Measurements from ENCODE around the gene MYH6.

GRCh38 chr14:23450379-23450778, 42.3 kb upstream of the MYH6 start:
- TF ChIP-seq CTCF (conservative IDR thresholded peaks at IDR 0.05 in 1 of 2, IDR thresholded peaks at IDR 0.05 in 1 of 2; ENCODE audit: extremely low read depth in 1 of 2, insufficient read depth in 1 of 2, low read depth in 1 of 2, low read length in 2 of 2) (no peak), EZH2 (IDR thresholded peaks at IDR 0.05; ENCODE audit: borderline replicate concordance, low read length) (no peak)
